GM12874 (cell line): Measurements from ENCODE around the gene SLC35A3.

Experiments used
- CTCF ChIP-seq: IDR thresholded peaks from 2 replicates; pipeline ENCODE4 v1.5.1; 2011; ENCODE audit warnings: low read depth, mild to moderate bottlenecking, control low read depth, low read length, moderate library complexity; ENCODE audit not compliant: insufficient read depth

The SLC35A3 gene

GRCh38 chr1:100023482-100023881, 53.7 kb downstream of the SLC35A3 start:
- no peak for TF ChIP-seq CTCF

GRCh38 chr1:100027212-100027611, 57.4 kb downstream of the SLC35A3 start:
- no peak for TF ChIP-seq CTCF

- TF ChIP-seq CTCF: no peak
Observed at GRCh38 chr1:100028765-100029164, 59.0 kb downstream of the SLC35A3 start.

GRCh38 chr1:100034470-100034869, 64.7 kb downstream of the SLC35A3 start:
- 0 out of 2 replicates have a peak, but pooled peaks have one; percentile 16 for TF ChIP-seq CTCF

GRCh38 chr1:100035214-100035613, 65.4 kb downstream of the SLC35A3 start:
- TF ChIP-seq CTCF: no peak

- no peak for TF ChIP-seq CTCF
Observed at GRCh38 chr1:100036718-100037655, 67.2 kb downstream of the SLC35A3 start.

GRCh38 chr1:100037656-100037926, 67.8 kb downstream of the SLC35A3 start:
- no peak for TF ChIP-seq CTCF
